Amniotic stem cell (primary cell): ENCODE data around the gene CHN2.

Source experiments
- DNase-seq: peaks from one replicate; lab custom pipeline; 2025; lab: John Stamatoyannopoulos, UW

CHN2 gene

DNA sequence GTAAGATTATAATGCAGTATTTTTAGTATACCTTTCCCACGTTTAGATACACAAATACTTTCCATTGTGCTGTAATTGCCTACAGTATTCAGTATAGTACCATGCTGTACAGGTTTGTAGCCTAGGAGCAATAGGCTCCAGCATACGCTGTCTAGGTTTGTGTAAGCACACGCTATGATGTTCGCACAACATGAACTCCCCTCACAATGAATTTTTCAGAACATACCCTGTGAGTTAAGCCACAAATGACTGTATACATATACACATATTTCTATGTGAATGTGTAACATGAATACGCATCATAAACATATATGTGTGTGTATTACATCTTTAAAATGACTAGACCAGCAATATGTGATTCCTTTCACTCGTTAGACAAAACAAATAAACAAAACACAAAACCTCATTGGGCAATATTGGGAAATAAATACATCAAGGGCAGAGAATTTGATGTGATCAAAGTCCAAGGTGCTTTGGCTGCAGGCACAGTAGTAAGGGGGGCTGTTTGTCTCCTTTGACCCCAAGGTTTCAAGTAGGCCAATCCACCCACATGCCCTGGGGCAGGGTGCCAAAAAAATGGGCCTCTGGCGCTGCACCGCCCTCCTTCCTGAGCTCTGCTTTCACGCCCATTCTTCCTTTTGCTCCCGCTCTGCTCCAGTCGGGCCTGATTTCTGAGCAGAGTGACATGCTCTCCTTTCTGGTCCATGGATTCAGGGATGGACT lies 33.9 kb downstream of the CHN2 start:
- no peak for DNase-seq

GRCh38 chr7:29229066-29229465 lies 34.5 kb downstream of the CHN2 start:
- DNase-seq, result no peak

DNA sequence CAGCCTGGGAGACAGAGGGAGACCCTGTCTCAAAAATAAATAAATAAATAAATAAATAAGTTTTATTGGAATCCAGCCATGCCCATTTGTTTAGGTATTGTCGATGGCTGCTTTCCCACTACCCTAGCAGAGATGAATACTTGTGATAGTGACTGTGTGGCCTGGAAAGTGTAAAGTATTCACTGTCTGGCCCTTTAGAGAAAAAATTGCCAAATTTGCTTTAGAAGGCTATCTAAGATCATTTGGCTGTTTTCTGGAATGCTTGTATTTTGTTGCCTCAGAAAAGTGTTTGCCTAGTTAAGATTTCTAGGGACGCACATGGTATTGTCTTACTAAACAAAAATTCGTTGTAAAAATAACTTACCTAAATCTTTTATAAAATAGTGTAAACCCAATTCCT lies 35.4 kb downstream of the CHN2 start:
- DNase-seq, result no peak

DNA sequence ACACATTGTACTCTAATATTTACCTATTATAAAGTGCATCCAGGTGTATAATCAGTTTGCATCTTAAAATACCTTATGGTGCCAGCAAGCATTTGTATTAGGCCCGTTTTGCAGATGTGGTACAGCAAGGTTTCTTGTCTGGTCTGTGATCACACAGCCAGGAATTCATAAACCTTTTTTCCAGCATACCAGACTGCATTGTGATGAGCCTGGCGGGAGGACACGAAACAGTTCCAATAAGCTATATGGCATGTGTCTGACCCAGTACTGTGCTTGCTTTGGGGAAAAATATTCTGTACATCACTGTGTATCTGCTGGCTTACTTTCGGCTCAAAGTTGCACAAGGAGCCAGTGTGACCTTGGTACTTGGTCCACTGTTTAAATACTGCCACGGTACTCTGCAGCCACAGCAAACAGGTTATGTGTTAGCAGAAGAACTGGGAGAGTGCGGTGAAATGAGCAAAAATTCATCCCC lies 36.3 kb downstream of the CHN2 start:
- no peak for DNase-seq

GRCh38 chr7:29231671-29232232 lies 37.2 kb downstream of the CHN2 start:
- DNase-seq, result no peak

GRCh38 chr7:29234438-29234837 lies 39.9 kb downstream of the CHN2 start:
- no peak for DNase-seq

DNA sequence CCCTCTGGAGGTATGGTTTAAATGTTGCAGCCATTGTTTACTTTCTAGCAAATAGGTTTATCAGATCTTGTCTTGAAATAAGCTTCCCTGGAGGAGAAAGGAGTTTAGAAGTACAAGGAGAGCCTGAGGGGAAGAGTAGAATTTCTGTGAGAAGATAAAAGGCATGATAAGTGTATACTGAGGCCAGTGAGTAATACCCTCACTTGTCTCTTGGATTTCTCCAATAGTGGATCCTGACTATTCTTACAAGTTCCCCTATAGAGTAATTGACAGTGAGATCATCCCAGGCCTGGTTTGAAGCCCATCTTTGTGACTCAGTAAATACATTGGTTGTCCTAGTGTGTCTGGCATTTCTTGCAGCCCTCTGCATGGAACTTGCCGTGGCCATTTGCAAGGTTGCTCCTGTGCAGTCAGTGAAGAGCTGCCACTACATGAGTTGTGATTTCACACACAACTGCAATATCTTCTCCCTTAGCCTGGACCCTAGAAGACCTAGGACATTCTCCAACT lies 41.6 kb downstream of the CHN2 start:
- DNase-seq, result no peak

GRCh38 chr7:29236649-29237048 lies 42.1 kb downstream of the CHN2 start:
- DNase-seq, result no peak

- DNase-seq, result no peak
These were observed 42.9 kb downstream of the CHN2 start for GRCh38 chr7:29237489-29237888.

- DNase-seq, result no peak
These were observed 45.1 kb downstream of the CHN2 start for GRCh38 chr7:29239638-29240037.

- no peak for DNase-seq
These were observed 47.7 kb downstream of the CHN2 start for GRCh38 chr7:29242265-29242664.

GRCh38 chr7:29243910-29244655 lies 49.5 kb downstream of the CHN2 start:
- DNase-seq, result no peak

- DNase-seq, result no peak
These were observed 52.8 kb downstream of the CHN2 start for GRCh38 chr7:29247224-29247962.

DNA sequence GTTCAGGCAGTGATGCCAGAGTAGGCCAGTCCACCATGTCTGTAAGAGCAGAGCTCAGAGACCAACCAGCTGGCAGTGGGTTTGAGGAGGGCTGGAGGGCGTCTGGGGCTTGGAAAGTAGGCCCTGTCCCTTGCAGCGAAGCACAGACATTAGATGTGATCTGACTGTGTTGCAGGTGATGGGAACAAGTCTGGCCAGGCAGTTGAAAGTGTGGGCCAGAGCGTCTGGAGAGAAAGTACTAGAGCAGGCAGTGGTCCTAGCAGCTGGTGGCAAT lies 53.3 kb downstream of the CHN2 start:
- no peak for DNase-seq

DNA sequence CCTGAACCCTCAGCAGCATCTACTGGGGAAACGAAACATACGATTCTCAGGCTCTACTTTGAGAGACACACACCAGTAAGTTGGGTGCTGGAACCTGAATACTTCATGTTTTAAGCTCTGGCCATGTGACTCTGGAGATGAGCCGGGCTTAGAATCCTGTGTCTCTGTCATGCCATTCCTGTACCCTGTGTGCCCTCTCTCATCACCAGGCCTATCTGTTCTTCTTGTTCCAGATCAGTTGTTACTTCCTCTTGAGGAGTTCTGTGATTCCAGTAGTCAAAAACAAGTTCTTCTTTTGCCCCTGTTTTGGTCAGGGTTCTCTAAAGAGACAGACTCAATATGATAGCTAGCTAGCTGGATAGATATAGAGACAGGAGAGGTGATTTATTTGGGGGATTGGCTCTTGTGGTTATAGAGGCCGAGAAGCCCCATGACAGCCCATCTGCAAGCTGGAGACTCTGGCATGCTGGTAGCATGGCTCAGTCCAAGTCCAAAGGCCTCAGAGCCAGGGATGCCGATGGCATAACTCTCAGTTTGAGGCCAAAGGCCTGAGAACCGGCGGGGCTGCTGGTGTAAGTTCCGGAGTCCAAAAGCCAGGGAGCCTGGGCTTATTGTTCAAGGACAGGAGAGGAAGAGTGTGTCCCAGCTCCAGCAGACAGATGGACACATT lies 54.3 kb downstream of the CHN2 start:
- no peak for DNase-seq

DNA sequence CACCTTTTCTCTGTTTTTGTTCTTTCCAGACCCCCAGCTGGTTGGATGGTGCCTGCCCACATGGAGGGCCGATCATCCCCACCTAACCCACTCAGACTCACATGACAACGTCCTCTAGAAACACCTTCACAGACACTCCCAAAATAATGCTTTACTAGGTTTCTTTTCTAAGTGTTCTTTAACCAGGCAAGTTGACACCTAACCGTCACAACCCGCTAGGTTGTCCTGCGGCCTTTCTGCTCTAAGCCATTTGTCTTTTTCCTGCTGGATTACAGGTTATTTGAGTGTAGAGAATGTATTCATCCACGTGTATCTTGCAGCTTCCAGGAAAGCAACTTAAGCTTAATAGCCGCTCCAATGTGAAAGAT lies 54.8 kb downstream of the CHN2 start:
- no peak for DNase-seq

DNA sequence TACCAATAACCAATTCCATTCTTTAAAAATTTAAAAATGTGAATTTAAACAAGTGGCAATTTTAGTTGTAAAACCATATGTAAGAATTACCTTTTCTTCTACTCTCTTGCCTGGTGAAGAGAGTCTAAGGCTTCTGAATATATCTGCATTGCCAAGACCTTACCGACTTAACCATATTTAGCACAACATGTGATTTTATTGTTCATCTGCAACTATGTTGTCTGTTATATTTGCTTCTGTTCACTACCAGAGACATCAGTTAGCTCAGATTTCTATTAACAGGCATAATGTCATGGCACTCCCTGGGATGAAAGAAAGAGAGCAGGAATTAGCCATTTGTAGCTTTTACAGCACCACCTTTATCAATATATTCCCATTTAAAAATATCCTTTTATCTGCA lies 55.3 kb downstream of the CHN2 start:
- DNase-seq, result no peak

- no peak for DNase-seq
These were observed 58.6 kb downstream of the CHN2 start for GRCh38 chr7:29253225-29253624.

DNA sequence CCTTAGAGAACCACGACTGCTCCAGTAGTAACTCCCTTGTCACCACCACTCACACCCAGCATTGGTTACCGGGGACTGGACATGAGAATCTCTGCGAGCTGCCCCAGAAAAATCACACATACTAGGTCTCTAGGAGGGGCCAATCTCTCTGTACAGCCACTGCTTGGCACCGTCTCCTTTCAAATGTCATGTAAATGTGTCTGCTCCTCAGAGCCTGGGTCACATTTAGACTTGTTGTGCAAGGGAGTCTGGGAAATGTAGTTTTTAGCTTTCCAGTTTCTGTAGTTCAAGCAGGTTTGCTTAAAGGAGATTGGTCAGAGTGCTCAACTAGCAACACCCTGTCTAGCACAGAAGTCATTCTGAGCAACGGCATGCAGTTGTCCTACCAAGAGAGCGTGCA lies 60.0 kb downstream of the CHN2 start:
- DNase-seq, result no peak

DNA sequence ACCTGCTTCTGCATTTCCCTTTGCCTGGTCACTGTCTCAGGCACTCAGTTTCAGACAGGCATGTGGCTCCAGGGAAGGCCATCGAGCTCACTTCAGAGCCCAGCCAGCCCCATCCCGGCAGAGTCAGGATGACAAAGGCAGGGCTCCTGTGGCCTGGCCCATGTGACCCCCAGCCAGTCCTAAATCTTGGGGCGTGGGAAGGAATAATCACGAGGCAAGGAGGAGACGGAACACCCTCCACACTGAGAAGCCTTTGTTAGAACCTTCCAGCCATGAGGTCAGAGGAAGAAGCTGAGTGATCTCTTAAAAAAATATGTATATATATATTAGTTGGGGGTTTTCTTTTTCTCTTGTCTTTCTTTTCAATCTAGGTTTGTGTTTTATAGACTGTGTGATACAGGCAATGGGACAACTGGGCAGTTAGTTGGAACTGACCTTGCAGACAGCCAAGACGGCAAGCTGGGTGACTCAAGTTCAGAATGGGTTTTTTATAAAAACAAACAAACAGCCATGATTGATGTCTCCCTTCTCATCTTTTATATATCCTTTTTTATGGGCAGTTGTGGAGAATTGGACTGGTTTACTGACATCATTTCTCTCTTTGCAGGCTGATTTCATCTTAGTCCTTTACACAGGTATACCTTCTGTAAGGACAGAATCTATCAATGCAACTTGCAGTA lies 60.8 kb downstream of the CHN2 start:
- DNase-seq, result no peak

GRCh38 chr7:29255906-29256692 lies 61.5 kb downstream of the CHN2 start:
- no peak for DNase-seq
